Astrocyte (in vitro differentiated cells and primary cell): ENCODE data around the gene MYZAP. TPM values are rescaled to one million over a fixed set of nuclear protein-coding genes. Genes with fewer than 3 reads are reported as not detected.
A peak's percentile ranks its signal among the peaks of the same experiment; 100 is the strongest.

Experiments used
- DNase-seq: peaks from one replicate; pipeline ENCODE4 v3.0.0-alpha.2; 2010; ENCODE audit warnings: low read depth
- FAIRE-seq: peaks from 2 replicates; lab custom pipeline; 2011; peaks lifted over from hg19 to GRCh38; lab: Jason Lieb, UNC
- H2AFZ ChIP-seq: 2 replicates; pipeline ENCODE4 v1.6.0; 2012; ENCODE audit warnings: low read depth, low read length, inconsistent platforms
- H3K27ac ChIP-seq: 2 replicates; pipeline ENCODE4 v1.5.1; 2011; ENCODE audit warnings: low read depth, low read length, inconsistent platforms
- H3K27me3 ChIP-seq: 2 replicates; pipeline ENCODE4 v1.6.0; 2011; ENCODE audit warnings: low read length, inconsistent platforms; ENCODE audit not compliant: insufficient read depth
- H3K36me3 ChIP-seq: 2 replicates; pipeline ENCODE4 v1.5.1; 2011; ENCODE audit warnings: low read length, inconsistent platforms; ENCODE audit not compliant: insufficient read depth
- H3K4me1 ChIP-seq: 2 replicates; pipeline ENCODE4 v1.5.1; 2011; ENCODE audit warnings: low read length, inconsistent platforms; ENCODE audit not compliant: insufficient read depth
- H3K4me2 ChIP-seq: 2 replicates; pipeline ENCODE4 v1.6.0; 2012; ENCODE audit warnings: low read length, inconsistent platforms
- H3K4me3 ChIP-seq: 2 replicates; pipeline ENCODE4 v1.5.1; 2011; ENCODE audit warnings: low read depth, mild to moderate bottlenecking, low read length, inconsistent platforms; ENCODE audit not compliant: insufficient read depth
- H3K79me2 ChIP-seq: 2 replicates; pipeline ENCODE4 v1.6.0; 2012; ENCODE audit warnings: mild to moderate bottlenecking, low read length, inconsistent platforms; ENCODE audit not compliant: insufficient read depth
- H3K9ac ChIP-seq: 2 replicates; pipeline ENCODE4 v1.6.0; 2012; ENCODE audit warnings: mild to moderate bottlenecking, low read length, inconsistent platforms
- H3K9me3 ChIP-seq: 2 replicates; pipeline ENCODE4 v1.5.1; 2012; ENCODE audit warnings: low read depth, mild to moderate bottlenecking, low read length, inconsistent platforms; ENCODE audit not compliant: insufficient read depth
- H4K20me1 ChIP-seq: 2 replicates; pipeline ENCODE4 v1.6.0; 2012; ENCODE audit warnings: low read length, inconsistent platforms; ENCODE audit not compliant: insufficient read depth
- H3K27ac Mint-ChIP-seq: one replicate; pipeline ENCODE4 v1.8.0; 2021; ENCODE audit warnings: mild to moderate bottlenecking, mixed read lengths; ENCODE audit not compliant: unreplicated experiment
- H3K27me3 Mint-ChIP-seq: one replicate; pipeline ENCODE4 v1.8.0; 2021; ENCODE audit warnings: low read depth, mixed read lengths; ENCODE audit not compliant: unreplicated experiment
- H3K36me3 Mint-ChIP-seq: one replicate; pipeline ENCODE4 v1.8.0; 2021; ENCODE audit warnings: low read depth, mixed read lengths; ENCODE audit not compliant: unreplicated experiment
- H3K4me1 Mint-ChIP-seq: one replicate; pipeline ENCODE4 v1.8.0; 2021; ENCODE audit warnings: low read depth, mixed read lengths; ENCODE audit not compliant: unreplicated experiment
- H3K4me3 Mint-ChIP-seq: one replicate; pipeline ENCODE4 v1.8.0; 2021; ENCODE audit warnings: mild to moderate bottlenecking, moderate library complexity, mixed read lengths; ENCODE audit not compliant: unreplicated experiment
- H3K9me3 Mint-ChIP-seq: one replicate; pipeline ENCODE4 v1.8.0; 2021; ENCODE audit warnings: mild to moderate bottlenecking, mixed read lengths; ENCODE audit not compliant: unreplicated experiment
- EZH2 ChIP-seq: IDR thresholded peaks from 2 replicates; pipeline ENCODE4 v1.6.1; 2012; ENCODE audit warnings: mild to moderate bottlenecking, low read length, inconsistent platforms; ENCODE audit not compliant: insufficient read depth
- total RNA-seq: library from RNA; stranded (reverse); gene quantifications from 2 replicates; pipeline ENCODE4 v1.2.1, GENCODE V29; 2021
- TF ChIP-seq, protein P1 (sequence below): IDR thresholded peaks from 2 replicates; pipeline ENCODE4 v1.5.1; 2011; ENCODE audit warnings: low read depth, mild to moderate bottlenecking, inconsistent platforms, low read length, moderate library complexity; ENCODE audit not compliant: insufficient read depth

The MYZAP gene
- total RNA-seq, 1 donor from 2014 or later, result 0.41 TPM

DNA sequence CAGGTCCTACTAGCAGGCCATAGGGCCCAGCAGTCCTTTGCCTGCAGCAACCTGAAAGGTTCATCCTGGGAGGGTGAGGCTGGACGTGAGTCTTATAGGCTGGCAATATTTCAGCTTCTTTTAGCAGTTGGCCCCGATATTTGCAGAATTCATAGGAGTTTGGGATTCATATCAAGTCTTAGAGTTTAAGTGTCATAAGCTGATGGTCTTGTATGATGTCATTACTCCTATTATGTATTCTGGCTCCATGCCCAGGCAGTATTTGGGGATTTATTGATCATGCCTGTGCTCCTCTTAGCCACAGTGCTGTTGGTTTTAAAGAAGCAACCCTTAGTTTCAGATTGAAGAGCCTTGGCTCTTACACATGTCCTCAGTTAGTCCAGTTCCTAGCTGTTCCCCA is 73.5 kb downstream of the MYZAP start:
- H3K27me3 ChIP-seq, result no peaks in the 10 kb centered on the region
- H3K9me3 ChIP-seq, result no peaks in the 10 kb centered on the region
- Mint-ChIP-seq H3K27ac (no peak overlapping the region), H3K36me3 (no peaks in the 10 kb centered on the region), H3K27me3 (no peaks in the 10 kb centered on the region), H3K4me3 (no peak overlapping the region), H3K4me1 (peaks cover 17% of the 10 kb centered on the region), H3K9me3 (no peaks in the 10 kb centered on the region)
- FAIRE-seq (no peak), DNase-seq (no peak)
- no peak overlapping the region for H3K9ac ChIP-seq
- H3K4me2 ChIP-seq, result no peak overlapping the region
- H3K79me2 ChIP-seq, result no peaks in the 10 kb centered on the region
- peaks cover 8% of the 10 kb centered on the region for H3K4me1 ChIP-seq
- TF ChIP-seq, protein P1, sequence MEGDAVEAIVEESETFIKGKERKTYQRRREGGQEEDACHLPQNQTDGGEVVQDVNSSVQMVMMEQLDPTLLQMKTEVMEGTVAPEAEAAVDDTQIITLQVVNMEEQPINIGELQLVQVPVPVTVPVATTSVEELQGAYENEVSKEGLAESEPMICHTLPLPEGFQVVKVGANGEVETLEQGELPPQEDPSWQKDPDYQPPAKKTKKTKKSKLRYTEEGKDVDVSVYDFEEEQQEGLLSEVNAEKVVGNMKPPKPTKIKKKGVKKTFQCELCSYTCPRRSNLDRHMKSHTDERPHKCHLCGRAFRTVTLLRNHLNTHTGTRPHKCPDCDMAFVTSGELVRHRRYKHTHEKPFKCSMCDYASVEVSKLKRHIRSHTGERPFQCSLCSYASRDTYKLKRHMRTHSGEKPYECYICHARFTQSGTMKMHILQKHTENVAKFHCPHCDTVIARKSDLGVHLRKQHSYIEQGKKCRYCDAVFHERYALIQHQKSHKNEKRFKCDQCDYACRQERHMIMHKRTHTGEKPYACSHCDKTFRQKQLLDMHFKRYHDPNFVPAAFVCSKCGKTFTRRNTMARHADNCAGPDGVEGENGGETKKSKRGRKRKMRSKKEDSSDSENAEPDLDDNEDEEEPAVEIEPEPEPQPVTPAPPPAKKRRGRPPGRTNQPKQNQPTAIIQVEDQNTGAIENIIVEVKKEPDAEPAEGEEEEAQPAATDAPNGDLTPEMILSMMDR, result no peak
- no peak for TF ChIP-seq EZH2
- no peaks in the 10 kb centered on the region for H3K36me3 ChIP-seq
- H2AFZ ChIP-seq, result no peak overlapping the region
- H3K4me3 ChIP-seq, result no peak overlapping the region
- H4K20me1 ChIP-seq, result no peaks in the 10 kb centered on the region
- no peak overlapping the region for H3K27ac ChIP-seq

- Mint-ChIP-seq H3K27me3 (no peaks in the 10 kb centered on the region), H3K4me1 (peaks cover 17% of the 10 kb centered on the region), H3K27ac (no peak overlapping the region), H3K36me3 (no peaks in the 10 kb centered on the region), H3K9me3 (no peaks in the 10 kb centered on the region), H3K4me3 (no peak overlapping the region)
- H3K4me2 ChIP-seq, result no peak overlapping the region
- no peak overlapping the region for H3K27ac ChIP-seq
- no peaks in the 10 kb centered on the region for H3K27me3 ChIP-seq
- FAIRE-seq (no peak), DNase-seq (no peak)
- no peaks in the 10 kb centered on the region for H3K36me3 ChIP-seq
- no peaks in the 10 kb centered on the region for H3K79me2 ChIP-seq
- peaks cover 8% of the 10 kb centered on the region for H3K4me1 ChIP-seq
- H3K9ac ChIP-seq, result no peak overlapping the region
- H3K9me3 ChIP-seq, result no peaks in the 10 kb centered on the region
- no peaks in the 10 kb centered on the region for H4K20me1 ChIP-seq
- no peak overlapping the region for H2AFZ ChIP-seq
- H3K4me3 ChIP-seq, result no peak overlapping the region
- no peak for TF ChIP-seq EZH2
- TF ChIP-seq, protein P1, result no peak
Measured at GRCh38 chr15:57665939-57666338, 74.2 kb downstream of the MYZAP start.

DNA sequence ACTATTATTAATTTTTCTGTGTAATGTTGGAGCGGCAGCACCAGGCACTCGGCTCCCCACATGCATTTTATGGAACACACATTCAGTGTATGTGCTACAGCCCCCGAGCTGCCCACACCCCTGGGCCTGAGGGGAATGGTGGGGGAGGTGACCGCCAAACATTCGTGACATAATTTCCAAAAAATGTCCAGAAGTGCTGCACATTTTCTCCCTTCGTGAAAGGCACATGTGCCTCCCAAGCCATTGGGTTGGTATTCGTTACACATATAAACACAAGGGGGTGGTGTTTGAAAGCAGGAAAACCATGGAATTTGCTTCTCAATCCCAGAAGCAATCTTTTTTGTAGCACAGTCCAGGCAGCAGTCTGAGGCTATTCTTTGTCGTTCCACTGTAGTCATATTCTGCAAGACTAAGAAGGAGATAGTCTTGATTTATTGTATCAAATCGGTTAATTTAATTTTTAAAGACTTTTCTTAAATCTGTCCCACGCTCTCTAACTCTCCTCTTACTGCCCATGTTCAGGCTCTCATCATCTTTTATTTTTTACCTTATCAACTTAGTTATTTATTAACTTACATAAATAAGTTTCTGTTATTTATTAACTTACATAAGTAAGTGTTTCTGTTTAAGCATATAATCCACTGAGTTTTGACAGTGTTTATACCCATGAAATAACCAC is 75.6 kb downstream of the MYZAP start:
- no peak overlapping the region for H3K27ac ChIP-seq
- FAIRE-seq, result peak; percentile 85
- H3K9ac ChIP-seq, result no peak overlapping the region
- H4K20me1 ChIP-seq, result no peaks in the 10 kb centered on the region
- no peaks in the 10 kb centered on the region for H3K79me2 ChIP-seq
- H3K36me3 Mint-ChIP-seq, result no peaks in the 10 kb centered on the region
- peaks cover 8% of the 10 kb centered on the region for H3K4me1 ChIP-seq
- H3K4me1 Mint-ChIP-seq, result peaks cover 19% of the 10 kb centered on the region
- no peak for TF ChIP-seq EZH2
- TF ChIP-seq, protein P1, result peak; percentile 31
- peak; percentile 70 for DNase-seq
- H3K4me2 ChIP-seq, result peak overlapping the region; percentile 49
- H2AFZ ChIP-seq, result no peak overlapping the region
- no peak overlapping the region for H3K27ac Mint-ChIP-seq
- H3K4me3 ChIP-seq, result no peak overlapping the region
- no peaks in the 10 kb centered on the region for H3K36me3 ChIP-seq
- no peaks in the 10 kb centered on the region for H3K27me3 ChIP-seq
- no peak overlapping the region for H3K4me3 Mint-ChIP-seq
- H3K9me3 ChIP-seq, result no peaks in the 10 kb centered on the region
- H3K27me3 Mint-ChIP-seq, result no peaks in the 10 kb centered on the region
- no peaks in the 10 kb centered on the region for H3K9me3 Mint-ChIP-seq
